CD4-positive, alpha-beta memory T cell (primary cell): ENCODE results near the gene COMMD9. TPM values are rescaled to one million over a fixed set of nuclear protein-coding genes. Genes with fewer than 3 reads are reported as not detected.

Source experiments
- CTCF ChIA-PET: fragments of 350-600 bp; sonication (Branson Sonifier 250); formaldehyde crosslinking; loops from one replicate; lab custom pipeline; 2021; ENCODE audit warnings: inconsistent platforms; ENCODE audit not compliant: partially characterized antibody; lab: Charles Lee
- POLR2A ChIA-PET: fragments of 350-600 bp; sonication (Branson Sonifier 250); formaldehyde crosslinking; loops from one replicate; lab custom pipeline; 2021; ENCODE audit not compliant: partially characterized antibody; lab: Charles Lee
- DNase-seq, 5 donors: peaks; one replicate each; pipeline versions ENCODE4 v3.0.0 to v3.0.0-alpha.2; 2020 to 2022; ENCODE audit warnings: mixed read lengths in 1 of 5
- H3K27ac ChIP-seq: one replicate; pipeline ENCODE4 v1.7.0; 2013; ENCODE audit warnings: low read depth, low read length
- H3K27me3 ChIP-seq: 2 replicates; pipeline ENCODE4 v1.7.0; 2013; ENCODE audit warnings: mild to moderate bottlenecking, low read length, moderate library complexity; ENCODE audit not compliant: insufficient read depth
- H3K36me3 ChIP-seq: 2 replicates; pipeline ENCODE4 v1.7.0; 2013; ENCODE audit warnings: mild to moderate bottlenecking, low read length, moderate library complexity; ENCODE audit not compliant: insufficient read depth
- H3K4me1 ChIP-seq: 2 replicates; pipeline ENCODE4 v1.7.0; 2013; ENCODE audit warnings: mild to moderate bottlenecking, low read length, moderate library complexity; ENCODE audit not compliant: insufficient read depth
- H3K4me3 ChIP-seq, 2 donors: one replicate each; pipeline ENCODE4 v1.7.0; 2013; ENCODE audit warnings: low read length in 2 of 2, mild to moderate bottlenecking in 1 of 2
- H3K9me3 ChIP-seq, 2 donors: one replicate each; pipeline ENCODE4 v1.7.0; 2013; ENCODE audit warnings: low read length in 2 of 2, control low read depth in 1 of 2; ENCODE audit not compliant: control insufficient read depth in 1 of 2
- H3K27ac Mint-ChIP-seq, 7 donors: one replicate each; pipeline ENCODE4 v1.8.0; 2020 to 2021; ENCODE audit warnings: mixed read lengths in 7 of 7, mild to moderate bottlenecking in 6 of 7, inconsistent platforms in 3 of 7, moderate library complexity in 3 of 7
- H3K27me3 Mint-ChIP-seq, 2 donors: one replicate each; pipeline ENCODE4 v1.8.0; 2020 to 2021; ENCODE audit warnings: mixed read lengths in 2 of 2
- H3K36me3 Mint-ChIP-seq, 2 donors: one replicate each; pipeline ENCODE4 v1.8.0; 2020 to 2021; ENCODE audit warnings: mixed read lengths in 2 of 2, inconsistent platforms in 1 of 2, mild to moderate bottlenecking in 1 of 2
- H3K4me1 Mint-ChIP-seq, 4 donors: one replicate each; pipeline ENCODE4 v1.8.0; 2020 to 2021; ENCODE audit warnings: mixed read lengths in 4 of 4, mild to moderate bottlenecking in 1 of 4
- H3K4me3 Mint-ChIP-seq, 8 donors: one replicate each; pipeline ENCODE4 v1.8.0; 2020 to 2021; ENCODE audit warnings: mixed read lengths in 8 of 8, mild to moderate bottlenecking in 7 of 8, moderate library complexity in 6 of 8, inconsistent platforms in 3 of 8
- H3K9me3 Mint-ChIP-seq, 8 donors: one replicate each; pipeline ENCODE4 v1.8.0; 2020 to 2021; ENCODE audit warnings: mixed read lengths in 8 of 8, mild to moderate bottlenecking in 5 of 8, inconsistent platforms in 3 of 8, moderate library complexity in 1 of 8
- intact Hi-C: fragments of 100-400 bp; cut with micrococcal nuclease; formaldehyde crosslinking; loops from one replicate; pipeline ENCODE4 v1.15.1; 2023
- polyA plus RNA-seq, 2 donors: library from polyadenylated mRNA; unstranded; fragments of 300-500 nt; fragmentation: Illumina TruSeq; gene quantifications; one replicate each; pipeline ENCODE4 v1.2.3, GENCODE V29; 2021
- total RNA-seq, 2 experiments: library from RNA; stranded (reverse); gene quantifications; one replicate each; pipeline ENCODE4 v1.2.3, GENCODE V29; 2021

The COMMD9 gene
- total and polyA plus RNA-seq, 4 experiments from 2014 or later = 33.9 to 91.7 (median 54.4) TPM

GRCh38 chr11:36228689-36229088 lies 60.5 kb downstream of the COMMD9 start:
- no peak overlapping the region for H3K4me3 Mint-ChIP-seq
- ChIA-PET CTCF (no interaction called here), POLR2A (no interaction called here)
- intact Hi-C loops = no loop called here
- H3K27ac ChIP-seq = no peak overlapping the region
- peaks cover 5 to 6% of the 10 kb centered on the region in 2 donors for H3K27me3 Mint-ChIP-seq
- no peak overlapping the region for H3K4me3 ChIP-seq
- H3K27ac Mint-ChIP-seq = no peak overlapping the region
- no peaks in the 10 kb centered on the region for H3K27me3 ChIP-seq
- no peaks in the 10 kb centered on the region for H3K9me3 ChIP-seq
- no peaks in the 10 kb centered on the region for H3K9me3 Mint-ChIP-seq
- H3K36me3 ChIP-seq = no peaks in the 10 kb centered on the region
- H3K4me1 ChIP-seq = no peaks in the 10 kb centered on the region
- no peak for DNase-seq
- H3K36me3 Mint-ChIP-seq = no peaks in the 10 kb centered on the region
- H3K4me1 Mint-ChIP-seq = no peaks in the 10 kb centered on the region

GRCh38 chr11:36227044-36227443 lies 62.2 kb downstream of the COMMD9 start:
- Mint-ChIP-seq H3K4me1 (no peaks in the 10 kb centered on the region), H3K27ac (no peak overlapping the region), H3K9me3 (no peaks in the 10 kb centered on the region), H3K4me3 (no peak overlapping the region), H3K36me3 (no peaks in the 10 kb centered on the region), H3K27me3 (peaks cover 3 to 4% of the 10 kb centered on the region in 2 donors)
- Histone ChIP-seq H3K27ac (no peak overlapping the region), H3K4me1 (no peaks in the 10 kb centered on the region), H3K36me3 (no peaks in the 10 kb centered on the region), H3K27me3 (no peaks in the 10 kb centered on the region), H3K9me3 (no peaks in the 10 kb centered on the region), H3K4me3 (no peak overlapping the region)
- CTCF ChIA-PET = no interaction called here
- no peak for DNase-seq
- POLR2A ChIA-PET = no interaction called here
- intact Hi-C loops = no loop called here

GRCh38 chr11:36224209-36224882 lies 64.9 kb downstream of the COMMD9 start:
- POLR2A ChIA-PET = no interaction called here
- H3K36me3 Mint-ChIP-seq = no peaks in the 10 kb centered on the region
- H3K9me3 Mint-ChIP-seq = peaks cover 0 to 13% (median 10%) of the 10 kb centered on the region in 8 donors
- no peaks in the 10 kb centered on the region for H3K4me1 Mint-ChIP-seq
- no peak overlapping the region for H3K27ac ChIP-seq
- H3K27ac Mint-ChIP-seq = no peak overlapping the region
- CTCF ChIA-PET = no interaction called here
- DNase-seq = no peak
- no peak overlapping the region for H3K4me3 Mint-ChIP-seq
- intact Hi-C loops = no loop called here
- H3K27me3 ChIP-seq = no peaks in the 10 kb centered on the region
- peaks cover 0 to 7% of the 10 kb centered on the region in 2 donors for H3K9me3 ChIP-seq
- H3K36me3 ChIP-seq = no peaks in the 10 kb centered on the region
- H3K27me3 Mint-ChIP-seq = peaks cover 0 to 2% of the 10 kb centered on the region in 2 donors
- H3K4me1 ChIP-seq = no peaks in the 10 kb centered on the region
- no peak overlapping the region for H3K4me3 ChIP-seq

DNA sequence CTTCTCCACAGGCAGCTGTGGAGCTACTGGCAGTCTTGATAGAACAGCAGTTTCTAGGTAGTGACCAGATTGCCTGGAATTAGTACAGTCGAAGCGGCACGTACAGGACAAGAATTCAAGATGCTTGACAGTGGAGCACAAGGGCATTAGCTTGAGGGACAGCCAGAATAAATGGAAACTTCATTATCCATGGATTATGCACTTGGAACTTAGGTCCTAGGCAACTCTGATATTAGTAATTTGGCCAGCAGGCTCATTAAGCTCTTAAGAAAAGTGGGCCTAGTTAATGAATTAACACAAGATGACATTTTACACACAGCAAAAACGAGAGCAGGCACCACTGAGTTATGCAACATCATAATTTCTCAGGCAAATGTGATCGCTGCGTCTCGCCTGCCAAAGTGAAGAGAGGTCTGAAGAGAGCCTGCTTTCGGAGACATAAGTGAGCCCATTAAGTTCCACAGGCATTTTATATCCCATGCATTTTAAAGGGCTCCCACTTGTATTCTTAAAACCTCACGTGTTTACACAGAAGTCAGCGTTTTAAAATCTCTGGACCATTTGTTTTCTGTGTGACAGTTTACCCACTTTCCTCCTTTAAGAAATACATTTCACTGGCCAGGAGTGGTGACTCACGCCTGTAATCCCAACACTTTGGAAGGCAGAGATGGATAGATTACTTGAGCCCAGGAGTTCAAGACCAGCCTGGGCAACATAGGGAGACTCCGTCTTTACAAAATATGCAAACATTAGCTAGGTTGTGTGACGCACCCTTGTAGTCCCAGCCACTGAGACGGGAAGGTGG lies 66.2 kb downstream of the COMMD9 start:
- no peaks in the 10 kb centered on the region for H3K36me3 Mint-ChIP-seq
- H3K4me3 ChIP-seq = no peak overlapping the region
- CTCF ChIA-PET = no interaction called here
- H3K4me1 ChIP-seq = no peaks in the 10 kb centered on the region
- no peaks in the 10 kb centered on the region for H3K27me3 ChIP-seq
- no peak for DNase-seq
- H3K4me1 Mint-ChIP-seq = no peaks in the 10 kb centered on the region
- peaks cover 0 to 2% of the 10 kb centered on the region in 2 donors for H3K27me3 Mint-ChIP-seq
- peaks cover 0 to 20% (median 13%) of the 10 kb centered on the region in 8 donors for H3K9me3 Mint-ChIP-seq
- intact Hi-C loops = no loop called here
- H3K36me3 ChIP-seq = no peaks in the 10 kb centered on the region
- peaks cover 0 to 7% of the 10 kb centered on the region in 2 donors for H3K9me3 ChIP-seq
- no peak overlapping the region for H3K27ac ChIP-seq
- H3K27ac Mint-ChIP-seq = no peak overlapping the region
- POLR2A ChIA-PET = no interaction called here
- H3K4me3 Mint-ChIP-seq = no peak overlapping the region

Other genes with a start within 250 kb of the COMMD9 start
- 10 to 100 TPM; 61.4 to 62.7 TPM for gene PRR5L, start 6.9 kb upstream of the COMMD9 start, total RNA-seq
- 10 to 100 TPM; 10.1 to 18.0 TPM for gene PRR5L, start 6.9 kb upstream of the COMMD9 start, polyA plus RNA-seq
- 10 to 100 TPM; 22.0 to 23.7 TPM for gene TRAF6, start 220.8 kb upstream of the COMMD9 start, total RNA-seq
- 10 to 100 TPM; 10.3 to 12.2 TPM for gene TRAF6, start 220.8 kb upstream of the COMMD9 start, polyA plus RNA-seq